DOHH2 (cell line): ENCODE measurements around the gene MCM6.

Source experiments
- H3F3A ChIP-seq: fragments of 200-600 bp; sonication (generic), shearing (Covaris generic); 2 replicates; pipeline ENCODE4 v1.6.0; 2016; ENCODE audit warnings: antibody characterized with exemption, mild to moderate bottlenecking; ENCODE audit not compliant: control insufficient read depth, insufficient read depth
- H3K27ac ChIP-seq: fragments of 200-600 bp; sonication (generic); 2 replicates; pipeline ENCODE4 v1.5.1; 2014; ENCODE audit warnings: low read depth, mild to moderate bottlenecking, low read length, moderate library complexity
- H3K27me3 ChIP-seq: fragments of 200-600 bp; sonication (generic); 2 replicates; pipeline ENCODE4 v1.6.1; 2014; ENCODE audit warnings: mild to moderate bottlenecking, low read length, mixed read lengths; ENCODE audit not compliant: control insufficient read depth
- H3K36me3 ChIP-seq: fragments of 200-600 bp; sonication (generic); 2 replicates; pipeline ENCODE4 v1.6.1; 2014; ENCODE audit warnings: mild to moderate bottlenecking, low read length, moderate library complexity, mixed read lengths; ENCODE audit not compliant: control insufficient read depth
- H3K4me1 ChIP-seq: fragments of 200-600 bp; sonication (generic); 2 replicates; pipeline ENCODE4 v1.6.1; 2014; ENCODE audit warnings: mild to moderate bottlenecking, low read length, mixed read lengths; ENCODE audit not compliant: control insufficient read depth
- H3K4me2 ChIP-seq: fragments of 200-600 bp; sonication (generic); 2 replicates; pipeline ENCODE4 v1.6.0; 2014; ENCODE audit warnings: mild to moderate bottlenecking, low read length, moderate library complexity
- H3K4me3 ChIP-seq: fragments of 200-600 bp; sonication (generic); 2 replicates; pipeline ENCODE4 v1.5.1; 2014; ENCODE audit warnings: mild to moderate bottlenecking, low read length, mixed read lengths
- H3K79me2 ChIP-seq: fragments of 200-600 bp; sonication (generic); 2 replicates; pipeline ENCODE4 v1.6.1; 2014; ENCODE audit warnings: mild to moderate bottlenecking, low read length, mixed read lengths; ENCODE audit not compliant: control insufficient read depth
- H3K9me2 ChIP-seq: fragments of 200-600 bp; sonication (generic); replicated peaks from 2 replicates; pipeline ENCODE4 v1.6.1; 2014; ENCODE audit warnings: mild to moderate bottlenecking, low read length, mixed read lengths; ENCODE audit not compliant: control insufficient read depth
- H3K9me3 ChIP-seq: fragments of 200-600 bp; sonication (generic); 2 replicates; pipeline ENCODE4 v1.6.1; 2014; ENCODE audit warnings: antibody characterized with exemption, low read length, mixed read lengths; ENCODE audit not compliant: control insufficient read depth, insufficient read depth
- H4K20me1 ChIP-seq: fragments of 200-600 bp; sonication (generic); 2 replicates; pipeline ENCODE4 v1.6.0; 2014; ENCODE audit warnings: low read depth, mild to moderate bottlenecking, antibody characterized with exemption, low read length, moderate library complexity; ENCODE audit not compliant: control insufficient read depth, insufficient read depth
- CTCF ChIP-seq: fragments of 200-600 bp; sonication (generic); IDR thresholded peaks from one replicate; pipeline ENCODE4 v1.5.1; 2014; ENCODE audit warnings: antibody characterized with exemption, mild to moderate bottlenecking, low read depth, low read length; ENCODE audit not compliant: poor library complexity, severe bottlenecking
- EZH2phosphoT487 ChIP-seq: fragments of 200-600 bp; sonication (generic); IDR thresholded peaks from 2 replicates; pipeline ENCODE4 v1.6.1; 2017; ENCODE audit warnings: borderline replicate concordance, mild to moderate bottlenecking, antibody characterized with exemption, low read length, moderate library complexity, mixed read lengths

Gene MCM6

GRCh38 chr2:135821190-135821589 is 55.1 kb downstream of the MCM6 start:
- Histone ChIP-seq H4K20me1 (no peaks in the 10 kb centered on the region), H3K36me3 (no peaks in the 10 kb centered on the region), H3K9me3 (no peaks in the 10 kb centered on the region), H3K4me1 (no peaks in the 10 kb centered on the region), H3K27me3 (no peaks in the 10 kb centered on the region), H3K9me2 (no peaks in the 10 kb centered on the region), H3F3A (no peaks in the 10 kb centered on the region), H3K27ac (no peak overlapping the region), H3K79me2 (no peaks in the 10 kb centered on the region), H3K4me2 (no peak overlapping the region), H3K4me3 (no peak overlapping the region)
- TF ChIP-seq CTCF (no peak), EZH2phosphoT487 (no peak)

GRCh38 chr2:135820003-135820618 is 56.1 kb downstream of the MCM6 start:
- no peaks in the 10 kb centered on the region for H3K4me1 ChIP-seq
- H3K27me3 ChIP-seq, result no peaks in the 10 kb centered on the region
- no peak overlapping the region for H3K4me2 ChIP-seq
- no peak overlapping the region for H3K4me3 ChIP-seq
- no peak for TF ChIP-seq EZH2phosphoT487
- no peak for TF ChIP-seq CTCF
- H3K36me3 ChIP-seq, result no peaks in the 10 kb centered on the region
- H3K9me2 ChIP-seq, result no peaks in the 10 kb centered on the region
- no peaks in the 10 kb centered on the region for H3K9me3 ChIP-seq
- H4K20me1 ChIP-seq, result no peaks in the 10 kb centered on the region
- no peaks in the 10 kb centered on the region for H3K79me2 ChIP-seq
- no peaks in the 10 kb centered on the region for H3F3A ChIP-seq
- H3K27ac ChIP-seq, result no peak overlapping the region

GRCh38 chr2:135818937-135819610 is 57.2 kb downstream of the MCM6 start:
- Histone ChIP-seq H3K9me3 (no peaks in the 10 kb centered on the region), H3K36me3 (no peaks in the 10 kb centered on the region), H3K27ac (no peak overlapping the region), H3K27me3 (no peaks in the 10 kb centered on the region), H4K20me1 (no peaks in the 10 kb centered on the region), H3K4me1 (no peaks in the 10 kb centered on the region), H3K9me2 (no peaks in the 10 kb centered on the region), H3K4me3 (no peak overlapping the region), H3K4me2 (no peak overlapping the region), H3K79me2 (no peaks in the 10 kb centered on the region), H3F3A (no peaks in the 10 kb centered on the region)
- TF ChIP-seq EZH2phosphoT487, result no peak
- peak; percentile 59 for TF ChIP-seq CTCF
